ENCODE measurements around the gene KRTAP10-6.

Gene KRTAP10-6

GRCh38 chr21:44616591-44616926, 24.3 kb upstream of the KRTAP10-6 start:
- DNase-seq (ENCODE audit: low read depth): no peak
- TF ChIP-seq CTCF (IDR thresholded peaks at IDR 0.05; ENCODE audit: insufficient read depth, low read depth, low read length, missing control alignments): no peak
- no peak overlapping the region for H3K4me3 ChIP-seq (ENCODE audit: low read depth, low read length)

DNA sequence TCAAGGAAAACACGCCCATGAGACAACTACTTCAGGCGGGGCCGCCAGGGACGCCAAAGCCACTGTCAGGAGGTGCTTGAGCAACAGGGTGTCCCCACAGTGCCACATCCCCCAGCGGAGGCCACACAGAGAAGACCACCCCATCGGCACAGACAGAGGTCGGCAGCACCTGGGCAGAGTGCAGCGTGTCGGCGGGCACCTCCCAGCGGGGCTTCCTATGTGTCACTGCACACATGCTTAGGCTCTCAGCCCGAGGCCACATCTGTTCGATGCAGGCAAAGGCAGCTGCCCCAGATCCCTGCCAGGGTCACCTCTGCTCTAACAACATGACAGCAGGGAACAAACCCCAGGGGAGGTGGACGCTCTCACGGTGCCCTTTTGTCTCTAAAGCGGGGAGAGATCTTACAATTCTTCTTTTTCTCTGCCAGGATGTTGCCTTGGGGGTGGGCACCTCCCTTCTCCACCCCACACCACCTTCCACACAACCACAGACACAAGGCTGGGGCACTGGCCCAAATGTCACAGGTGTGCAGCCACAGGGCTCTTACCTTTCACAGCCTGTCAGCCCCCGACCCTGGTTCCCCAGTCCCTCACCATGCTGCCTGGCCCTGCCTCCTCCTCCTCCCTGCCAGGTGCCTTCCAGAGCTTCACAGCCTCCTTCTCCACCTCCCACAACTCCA, 23.7 kb upstream of the KRTAP10-6 start:
- no peak for TF ChIP-seq CTCF (IDR thresholded peaks at IDR 0.05; ENCODE audit: insufficient read depth, low read depth, low read length, missing control alignments)
- no peak overlapping the region for H3K4me3 ChIP-seq (ENCODE audit: low read depth, low read length)
- DNase-seq (ENCODE audit: low read depth): no peak

- no peak for TF ChIP-seq CTCF (IDR thresholded peaks at IDR 0.05; ENCODE audit: insufficient read depth, low read depth, low read length, missing control alignments)
- DNase-seq (ENCODE audit: low read depth): no peak
- H3K4me3 ChIP-seq (ENCODE audit: low read depth, low read length): no peak overlapping the region
These were observed 23.2 kb upstream of the KRTAP10-6 start for GRCh38 chr21:44615466-44615865.

- TF ChIP-seq CTCF (IDR thresholded peaks at IDR 0.05; ENCODE audit: insufficient read depth, low read depth, low read length, missing control alignments): no peak
- H3K4me3 ChIP-seq (ENCODE audit: low read depth, low read length): no peak overlapping the region
- no peak for DNase-seq (ENCODE audit: low read depth)
These were observed 22.7 kb upstream of the KRTAP10-6 start for GRCh38 chr21:44614961-44615391.

DNA sequence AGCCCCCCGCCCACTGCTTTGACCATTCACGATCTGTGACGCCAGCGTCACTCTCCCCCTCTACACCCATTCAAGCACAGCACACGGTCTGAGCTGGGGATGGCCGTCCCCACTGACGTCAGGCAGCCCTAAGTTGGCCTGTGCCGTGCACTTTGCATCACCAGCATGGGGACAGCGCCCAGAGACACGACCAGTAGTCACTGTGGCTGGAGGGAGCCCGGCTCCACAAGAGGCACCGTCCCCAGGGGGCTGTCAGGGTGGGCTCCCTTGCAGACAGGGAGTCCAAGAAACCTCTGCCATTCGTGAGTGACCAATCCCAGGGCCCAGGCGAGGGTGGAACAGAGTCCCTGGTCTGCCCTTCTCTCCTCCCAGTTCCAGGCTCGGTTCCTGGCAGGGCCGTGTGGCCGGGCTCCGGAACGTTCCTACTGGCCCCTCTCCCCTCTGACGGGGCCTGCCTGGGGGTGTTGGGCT, 21.9 kb upstream of the KRTAP10-6 start:
- no peak for DNase-seq (ENCODE audit: low read depth)
- no peak for TF ChIP-seq CTCF (IDR thresholded peaks at IDR 0.05; ENCODE audit: insufficient read depth, low read depth, low read length, missing control alignments)
- no peak overlapping the region for H3K4me3 ChIP-seq (ENCODE audit: low read depth, low read length)

- no peak for DNase-seq (ENCODE audit: low read depth)
- no peak for TF ChIP-seq CTCF (IDR thresholded peaks at IDR 0.05; ENCODE audit: insufficient read depth, low read depth, low read length, missing control alignments)
- H3K4me3 ChIP-seq (ENCODE audit: low read depth, low read length): no peak overlapping the region
These were observed 21.3 kb upstream of the KRTAP10-6 start for GRCh38 chr21:44613386-44614155.
